OCI-LY7 (cell line): ENCODE measurements around the gene UGT1A1. TPM values are rescaled to one million over a fixed set of nuclear protein-coding genes. Genes with fewer than 3 reads are reported as not detected.

ENCODE experiments used
- Bru-seq: library from RNA; stranded (reverse); fragments of 400-500 nt; gene quantifications from one replicate; lab custom pipeline; 2021; lab: Mats Ljungman, UMichigan
- BruChase-seq, 2 experiments: library from RNA; stranded (reverse); fragments of 400-500 nt; gene quantifications; one replicate each; lab custom pipeline; 2021; lab: Mats Ljungman, UMichigan
- BruUV-seq: library from RNA; stranded (reverse); fragments of 400-500 nt; replicated peaks from 2 replicates; lab custom pipeline; 2021; lab: Mats Ljungman, UMichigan
- CTCF ChIA-PET: fragments of 300-600 bp; sonication (Branson Sonifier 250); formaldehyde crosslinking; loops from one replicate; lab custom pipeline; 2022; ENCODE audit warnings: antibody characterized with exemption; ENCODE audit not compliant: unreplicated experiment; lab: Charles Lee
- POLR2A ChIA-PET: fragments of 300-600 bp; sonication (Branson Sonifier 250); formaldehyde crosslinking; loops from one replicate; lab custom pipeline; 2022; ENCODE audit warnings: antibody characterized with exemption; lab: Charles Lee
- DNase-seq: peaks from one replicate; pipeline ENCODE4 v3.0.0-alpha.2; 2015; ENCODE audit warnings: low spot score
- H2AFZ ChIP-seq: fragments of 200-600 bp; sonication (generic), shearing (Covaris generic); 2 replicates; pipeline ENCODE4 v1.6.1; 2014; ENCODE audit warnings: mild to moderate bottlenecking, antibody characterized with exemption, low read length, moderate library complexity
- H3K27ac ChIP-seq: fragments of 200-600 bp; sonication (generic); 2 replicates; pipeline ENCODE4 v1.5.1; 2014; ENCODE audit warnings: mixed run types, low read depth, mild to moderate bottlenecking, moderate library complexity, low read length, inconsistent platforms; ENCODE audit not compliant: poor library complexity, severe bottlenecking
- H3K36me3 ChIP-seq: fragments of 200-600 bp; sonication (generic); 2 replicates; pipeline ENCODE4 v1.6.1; 2014; ENCODE audit warnings: mild to moderate bottlenecking, antibody characterized with exemption, low read length, moderate library complexity, mixed read lengths; ENCODE audit not compliant: insufficient read depth
- H3K4me1 ChIP-seq: fragments of 200-600 bp; sonication (generic); 2 replicates; pipeline ENCODE4 v1.5.1; 2014; ENCODE audit warnings: mild to moderate bottlenecking, low read length; ENCODE audit not compliant: insufficient read depth, poor library complexity, severe bottlenecking
- H3K4me2 ChIP-seq: fragments of 200-600 bp; sonication (generic); 2 replicates; pipeline ENCODE4 v1.6.1; 2014; ENCODE audit warnings: mild to moderate bottlenecking, low read length
- H3K4me3 ChIP-seq: fragments of 200-600 bp; sonication (generic); 2 replicates; pipeline ENCODE4 v1.5.1; 2014; ENCODE audit warnings: mild to moderate bottlenecking, low read depth, low read length; ENCODE audit not compliant: poor library complexity, severe bottlenecking
- H3K79me2 ChIP-seq: fragments of 200-600 bp; sonication (generic); 2 replicates; pipeline ENCODE4 v1.6.1; 2016; ENCODE audit warnings: low read depth, mild to moderate bottlenecking, low read length, moderate library complexity, mixed read lengths; ENCODE audit not compliant: insufficient read depth
- H3K9me2 ChIP-seq: fragments of 200-600 bp; sonication (generic); 2 replicates; pipeline ENCODE4 v1.6.1; 2016; ENCODE audit warnings: mild to moderate bottlenecking, low read length, mixed read lengths; ENCODE audit not compliant: insufficient read depth
- H3K9me3 ChIP-seq: fragments of 200-600 bp; sonication (generic); 2 replicates; pipeline ENCODE4 v1.6.1; 2014; ENCODE audit warnings: mild to moderate bottlenecking, mixed run types, low read length, mixed read lengths
- H4K20me1 ChIP-seq: fragments of 200-600 bp; sonication (generic); 2 replicates; pipeline ENCODE4 v1.6.1; 2014; ENCODE audit warnings: mild to moderate bottlenecking, antibody characterized with exemption, low read length, moderate library complexity, mixed read lengths; ENCODE audit not compliant: insufficient read depth
- EZH2phosphoT487 ChIP-seq: fragments of 200-600 bp; sonication (generic); IDR thresholded peaks from 2 replicates; pipeline ENCODE4 v1.6.1; 2018; ENCODE audit warnings: low read depth, borderline replicate concordance, mild to moderate bottlenecking, mixed run types, antibody characterized with exemption, low read length, moderate library complexity, mixed read lengths
- intact Hi-C: fragments of 100-400 bp; cut with micrococcal nuclease; formaldehyde crosslinking; loops from one replicate; pipeline ENCODE4 v1.10.0; 2022; ENCODE audit not compliant: unreplicated experiment
- long read RNA-seq: library from polyadenylated mRNA; stranded (forward); transcript quantifications from one replicate; pipeline ENCODE4 v2.0.0, GENCODE V29; 2022
- total RNA-seq, 2 experiments: library from RNA; depleted of rRNA in 1 of 2; stranded (reverse); fragments of >200 nt in 1 of 2; shearing (Covaris generic) in 1 of 2; gene quantifications; 2 replicates each; pipeline ENCODE4 v1.2.3, GENCODE V29; 2014 to 2022
- TF ChIP-seq, protein P1 (sequence below): fragments of 200-600 bp; sonication (generic); conservative IDR thresholded peaks from 2 replicates; pipeline ENCODE4 v1.5.1; 2014; ENCODE audit warnings: mild to moderate bottlenecking, antibody characterized with exemption, low read length, moderate library complexity, mixed read lengths

The UGT1A1 gene
- not detected in 2 replicates for total RNA-seq (2014; rRNA removed; shearing (Covaris generic))
- not detected in 2 replicates for total RNA-seq (2022)
- not detected for Bru-seq, nascent RNA
- BruChase-seq, experiment 1, labeled RNA remaining after a 6-hour chase: not detected
- BruChase-seq, experiment 2, labeled RNA remaining after a 2-hour chase: percentile 28 among the genes with signal in this experiment
- long read RNA-seq: 0 reads

DNA sequence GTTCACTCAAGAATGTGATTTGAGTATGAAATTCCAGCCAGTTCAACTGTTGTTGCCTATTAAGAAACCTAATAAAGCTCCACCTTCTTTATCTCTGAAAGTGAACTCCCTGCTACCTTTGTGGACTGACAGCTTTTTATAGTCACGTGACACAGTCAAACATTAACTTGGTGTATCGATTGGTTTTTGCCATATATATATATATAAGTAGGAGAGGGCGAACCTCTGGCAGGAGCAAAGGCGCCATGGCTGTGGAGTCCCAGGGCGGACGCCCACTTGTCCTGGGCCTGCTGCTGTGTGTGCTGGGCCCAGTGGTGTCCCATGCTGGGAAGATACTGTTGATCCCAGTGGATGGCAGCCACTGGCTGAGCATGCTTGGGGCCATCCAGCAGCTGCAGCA lies at the start of gene UGT1A1:
Gene UGT1A1, plus strand, starts transcription at position 228 of the 400 bp plus-strand sequence. Its CDS starts 18 bp downstream, at position 246.
- no peak within 1 kb of the TSS for H3K27ac ChIP-seq
- no TSS peak for BruUV-seq
- H2AFZ ChIP-seq: no peak within 1 kb of the TSS
- POLR2A ChIA-PET: no interaction called here
- intact Hi-C loops: no loop called here
- no peak for TF ChIP-seq EZH2phosphoT487
- TF ChIP-seq, protein P1, sequence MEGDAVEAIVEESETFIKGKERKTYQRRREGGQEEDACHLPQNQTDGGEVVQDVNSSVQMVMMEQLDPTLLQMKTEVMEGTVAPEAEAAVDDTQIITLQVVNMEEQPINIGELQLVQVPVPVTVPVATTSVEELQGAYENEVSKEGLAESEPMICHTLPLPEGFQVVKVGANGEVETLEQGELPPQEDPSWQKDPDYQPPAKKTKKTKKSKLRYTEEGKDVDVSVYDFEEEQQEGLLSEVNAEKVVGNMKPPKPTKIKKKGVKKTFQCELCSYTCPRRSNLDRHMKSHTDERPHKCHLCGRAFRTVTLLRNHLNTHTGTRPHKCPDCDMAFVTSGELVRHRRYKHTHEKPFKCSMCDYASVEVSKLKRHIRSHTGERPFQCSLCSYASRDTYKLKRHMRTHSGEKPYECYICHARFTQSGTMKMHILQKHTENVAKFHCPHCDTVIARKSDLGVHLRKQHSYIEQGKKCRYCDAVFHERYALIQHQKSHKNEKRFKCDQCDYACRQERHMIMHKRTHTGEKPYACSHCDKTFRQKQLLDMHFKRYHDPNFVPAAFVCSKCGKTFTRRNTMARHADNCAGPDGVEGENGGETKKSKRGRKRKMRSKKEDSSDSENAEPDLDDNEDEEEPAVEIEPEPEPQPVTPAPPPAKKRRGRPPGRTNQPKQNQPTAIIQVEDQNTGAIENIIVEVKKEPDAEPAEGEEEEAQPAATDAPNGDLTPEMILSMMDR: no peak
- DNase-seq: no peak
- H3K4me2 ChIP-seq: no peak within 1 kb of the TSS
- no peaks in the 10 kb centered on the region; the same call in 1 of the 2 replicates for H3K9me2 ChIP-seq
- no peak within 1 kb of the TSS for H3K4me3 ChIP-seq
- CTCF ChIA-PET: no interaction called here
- H3K36me3 ChIP-seq: no peaks in the 10 kb centered on the region
- no peaks in the 10 kb centered on the region for H3K9me3 ChIP-seq
- H3K79me2 ChIP-seq: no peaks in the 10 kb centered on the region
- H4K20me1 ChIP-seq: no peaks in the 10 kb centered on the region
- no peaks in the 10 kb centered on the region for H3K4me1 ChIP-seq

DNA sequence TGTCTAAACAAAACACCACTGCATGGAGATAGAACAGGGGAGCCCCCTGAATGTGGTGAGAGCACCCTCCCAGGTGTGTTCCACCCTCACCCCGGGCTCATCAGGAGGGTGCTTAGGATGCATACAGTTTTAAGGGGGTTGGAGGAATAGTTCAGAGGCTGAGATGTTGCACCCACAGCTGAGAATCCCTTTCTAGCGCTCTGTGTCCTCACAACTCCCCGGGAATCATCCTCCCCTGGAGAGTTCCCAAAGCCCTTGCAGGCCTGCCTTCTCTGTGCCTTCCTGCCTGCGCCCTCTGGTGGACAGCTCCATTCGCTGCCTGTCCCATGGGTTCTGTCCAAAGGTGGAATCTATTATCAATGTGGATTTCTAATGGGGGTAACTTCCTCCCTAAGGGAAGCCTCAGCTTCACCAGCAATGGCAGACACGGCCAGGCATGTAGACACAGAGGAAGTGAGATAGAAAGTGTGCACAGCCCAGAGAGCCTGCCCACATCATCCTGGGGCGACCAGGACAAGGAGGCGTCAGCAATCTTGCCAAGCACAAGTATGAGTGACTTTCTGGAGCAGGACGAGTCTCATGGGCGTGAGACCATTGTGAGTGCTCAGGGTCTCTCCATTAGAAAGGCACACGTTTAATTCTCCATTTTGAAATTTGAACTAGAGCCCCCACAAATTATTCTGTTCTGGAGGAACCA lies 48.6 kb upstream of the UGT1A1 start:
- H3K36me3 ChIP-seq: no peaks in the 10 kb centered on the region
- no peaks in the 10 kb centered on the region for H3K9me2 ChIP-seq
- H3K9me3 ChIP-seq: no peaks in the 10 kb centered on the region
- TF ChIP-seq EZH2phosphoT487: no peak
- TF ChIP-seq, protein P1: peak; percentile 94
- H2AFZ ChIP-seq: no peak overlapping the region
- CTCF ChIA-PET: no interaction called here
- DNase-seq: peak; percentile 71
- no peak overlapping the region for H3K4me2 ChIP-seq
- BruUV-seq: no TSS peak
- H3K27ac ChIP-seq: no peak overlapping the region
- no peaks in the 10 kb centered on the region for H3K4me1 ChIP-seq
- intact Hi-C loops: loop anchor here (1.0 to 5.0 kb wide), 2 partner anchors 121 to 231 kb away; no protein-coding TSS in a partner anchor
- no peaks in the 10 kb centered on the region for H3K79me2 ChIP-seq
- no peak overlapping the region for H3K4me3 ChIP-seq
- POLR2A ChIA-PET: interaction anchor here (0.8 kb wide), 1 partner anchor 190 kb away, joined by 3 read pairs; no protein-coding TSS in a partner anchor
- H4K20me1 ChIP-seq: no peaks in the 10 kb centered on the region
